Activated T-cell treated with anti-CD3 and anti-CD28 coated beads, Interleukin-2, amount 50 U/mL, for 1 hour (primary cell): ENCODE data around the gene TMEM138.
A peak's percentile ranks its signal among the peaks of the same experiment; 100 is the strongest.
"Not testable (repeated sequence)": the region's sequence is repeated elsewhere in the genome, so short reads cannot be mapped to it uniquely, and the experiment has no call there.

Source experiments
- DNase-seq: peaks from one replicate; pipeline ENCODE4 v3.0.0-alpha.2; 2020

Gene TMEM138

DNA sequence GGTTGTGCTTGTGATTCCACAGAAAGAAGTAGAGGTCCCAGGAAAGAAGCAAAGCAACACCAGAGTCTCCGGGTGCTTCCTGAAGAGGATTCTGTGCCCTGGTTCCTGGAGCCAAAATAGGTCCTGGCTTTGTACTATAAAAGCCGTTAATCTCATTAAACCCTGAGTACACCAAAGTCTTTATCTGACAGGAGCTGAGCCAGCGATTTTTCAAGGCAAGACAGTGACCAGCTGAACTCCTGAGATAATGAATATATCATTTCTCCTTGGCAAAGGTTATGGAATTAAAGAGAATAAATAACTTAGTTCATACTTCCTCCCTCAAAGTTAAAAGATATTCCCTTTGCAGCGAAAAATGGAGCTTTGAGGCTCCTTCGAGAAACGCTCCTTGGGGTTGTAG lies 5.2 kb downstream of the TMEM138 start:
- no peak for DNase-seq

DNA sequence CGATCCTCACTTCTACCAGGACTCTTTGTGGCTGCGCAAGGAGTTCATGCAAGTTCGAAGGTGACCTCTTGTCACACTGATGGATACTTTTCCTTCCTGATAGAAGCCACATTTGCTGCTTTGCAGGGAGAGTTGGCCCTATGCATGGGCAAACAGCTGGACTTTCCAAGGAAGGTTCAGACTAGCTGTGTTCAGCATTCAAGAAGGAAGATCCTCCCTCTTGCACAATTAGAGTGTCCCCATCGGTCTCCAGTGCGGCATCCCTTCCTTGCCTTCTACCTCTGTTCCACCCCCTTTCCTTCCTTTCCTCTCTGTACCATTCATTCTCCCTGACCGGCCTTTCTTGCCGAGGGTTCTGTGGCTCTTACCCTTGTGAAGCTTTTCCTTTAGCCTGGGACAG lies 6.5 kb downstream of the TMEM138 start:
- DNase-seq: no peak

DNA sequence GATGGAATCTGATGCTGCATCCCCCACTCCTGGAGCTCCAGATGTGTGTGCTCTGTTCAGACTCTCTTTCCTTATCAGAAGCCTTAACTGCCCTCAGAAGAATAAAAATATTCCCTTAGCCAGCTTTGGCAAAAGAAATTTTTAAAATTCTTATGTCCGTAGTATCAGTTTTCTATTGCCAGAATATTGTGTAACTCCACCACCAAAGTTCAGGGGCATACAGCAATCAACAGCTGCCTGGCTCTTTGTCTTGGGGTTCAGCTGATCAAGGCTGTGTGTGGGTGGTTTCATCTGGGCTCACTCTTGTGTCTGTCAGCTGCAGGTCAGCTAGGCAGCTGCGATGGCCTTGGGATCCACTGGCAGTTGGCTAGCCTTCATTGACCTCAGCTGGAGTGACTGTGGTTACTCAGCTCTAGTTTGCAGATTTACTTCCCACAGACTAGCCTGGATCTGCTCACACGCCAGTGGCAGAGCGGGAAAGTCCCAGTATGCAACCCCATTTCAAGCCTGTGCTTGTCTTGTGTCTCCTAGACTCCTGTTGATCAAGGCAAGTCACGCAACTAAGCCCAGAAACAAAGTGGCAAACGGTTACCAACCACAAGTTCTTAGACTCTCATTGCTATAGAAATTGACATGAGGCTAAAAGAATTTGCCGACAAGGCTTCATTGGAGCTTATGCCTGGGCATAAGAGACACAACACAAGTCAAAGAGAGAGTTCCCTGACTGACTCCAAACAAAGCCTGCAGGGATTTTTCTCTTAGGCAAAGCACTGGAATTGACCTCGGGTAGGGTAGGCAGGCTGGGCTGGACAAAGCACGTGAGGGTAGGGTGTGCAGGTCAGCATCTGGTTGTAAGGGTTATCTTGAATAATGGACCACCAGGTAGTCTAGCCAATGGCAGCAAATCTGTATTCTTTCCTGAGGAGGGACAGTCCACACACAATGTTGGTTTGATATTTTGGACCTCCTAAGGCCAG lies 7.5 kb downstream of the TMEM138 start:
- no peak for DNase-seq

DNA sequence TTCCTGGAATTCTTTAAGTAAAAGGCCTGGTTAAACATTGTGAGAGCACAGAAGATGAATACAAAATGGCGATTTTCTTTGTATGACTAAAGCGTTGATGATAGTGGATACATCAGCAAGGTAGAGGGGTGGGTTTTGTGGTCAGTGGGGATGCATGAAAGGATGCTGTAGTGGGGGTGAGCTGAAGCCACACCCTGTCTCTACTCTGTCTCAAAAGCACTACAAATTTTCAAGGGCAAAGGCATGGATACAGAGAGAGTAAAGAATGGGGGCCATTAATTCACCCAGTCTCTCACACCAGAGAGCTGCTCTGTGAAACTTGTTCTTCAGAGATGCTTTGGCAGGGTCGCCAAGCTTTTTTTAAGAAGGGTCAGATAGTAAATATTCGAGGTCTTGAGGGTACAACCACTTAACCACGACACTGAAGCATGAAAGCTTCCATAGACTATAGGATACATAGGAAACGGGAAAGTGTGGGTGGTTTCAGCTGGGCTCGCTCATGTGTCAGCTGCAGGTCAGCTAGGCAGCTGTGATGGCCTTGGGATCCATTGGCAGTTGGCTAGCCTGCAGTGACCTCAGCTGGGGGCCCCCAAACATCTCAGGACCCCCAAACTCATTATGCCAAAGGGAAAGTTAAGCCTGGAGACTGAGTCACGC lies 8.3 kb downstream of the TMEM138 start:
- DNase-seq: no peak

DNA sequence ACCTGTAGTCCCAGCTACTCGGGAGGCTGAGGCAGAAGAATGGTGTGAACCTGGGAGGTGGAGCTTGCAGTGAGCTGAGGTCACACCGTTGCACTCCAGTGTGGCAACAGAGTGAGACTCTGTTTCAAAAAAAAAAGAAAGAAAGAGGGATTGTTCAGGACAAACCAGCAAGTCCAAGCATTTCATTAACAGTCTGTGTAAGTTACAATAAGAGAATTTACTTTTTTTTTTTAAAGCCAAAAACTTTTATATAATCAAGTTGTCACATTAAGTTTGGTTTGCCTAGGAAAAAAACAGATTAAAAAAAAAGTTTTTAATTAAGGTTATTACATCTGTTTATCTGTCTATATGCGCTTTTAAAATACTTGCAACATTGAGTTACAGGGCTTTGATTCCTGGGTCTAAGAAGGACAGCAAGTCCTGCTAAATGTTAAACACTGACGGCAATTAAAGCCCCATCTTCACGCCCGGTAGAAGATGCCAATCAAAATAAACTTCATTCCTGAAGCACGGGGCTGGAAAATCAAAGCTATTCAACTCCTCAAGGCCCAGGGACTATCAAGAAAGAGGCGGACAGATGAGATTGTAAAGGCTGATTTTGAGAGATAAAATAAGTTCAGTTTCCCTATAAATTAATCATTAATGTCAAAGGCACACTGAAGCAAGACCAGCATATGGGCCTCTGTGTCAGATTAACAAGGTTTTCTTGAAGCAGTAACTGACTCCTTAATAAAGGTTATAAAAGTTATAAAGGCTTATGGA lies 10.7 kb downstream of the TMEM138 start:
- DNase-seq: no peak

DNA sequence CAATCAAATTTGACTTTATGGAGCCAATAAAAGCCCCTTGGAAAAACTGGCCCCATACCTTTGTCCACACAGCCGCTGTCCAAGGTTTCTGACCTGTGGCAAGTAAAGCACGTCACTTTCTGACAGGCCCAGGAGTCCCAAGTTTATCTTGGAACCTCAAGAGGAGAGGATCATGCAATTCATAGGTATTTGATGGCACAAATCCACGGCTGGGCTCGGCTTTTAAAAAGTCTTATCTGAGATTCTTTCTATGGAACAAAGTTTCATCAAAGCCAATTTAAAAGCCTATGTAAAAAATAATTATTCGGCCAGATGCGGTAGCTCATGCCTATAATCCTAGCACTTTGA lies 13.6 kb downstream of the TMEM138 start:
- no peak for DNase-seq

DNA sequence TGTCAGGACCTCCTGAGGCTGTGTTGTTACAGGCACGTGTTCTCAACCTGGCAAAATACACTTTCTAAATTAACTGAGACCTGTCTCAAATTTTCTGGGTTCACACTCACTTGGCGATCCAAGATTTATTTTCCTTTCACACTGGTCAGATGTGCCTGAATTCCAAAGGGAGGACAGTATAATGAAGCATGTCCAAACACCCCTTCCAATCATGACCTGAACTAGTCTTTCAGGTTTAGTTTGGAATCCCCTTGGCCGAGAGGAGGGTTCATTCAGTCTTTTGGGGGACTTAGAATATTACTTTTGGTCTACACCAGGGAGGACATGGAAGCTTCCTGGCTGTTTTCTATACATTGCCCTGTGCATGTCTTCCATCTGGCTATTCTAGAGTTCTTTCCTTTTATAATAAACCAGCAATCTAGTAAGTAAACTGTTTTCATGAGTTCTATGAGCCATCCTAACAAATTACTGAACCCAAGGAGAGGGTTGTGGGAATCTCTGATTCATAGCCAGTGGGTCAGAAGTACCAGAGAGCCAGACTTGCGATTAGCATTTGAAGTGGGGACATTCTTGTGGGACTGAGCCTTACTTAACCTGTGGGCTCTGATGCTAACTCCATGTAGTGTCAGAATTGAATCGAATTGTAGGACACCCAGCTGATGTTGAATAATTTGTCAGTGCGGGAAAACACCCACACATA lies 15.4 kb downstream of the TMEM138 start:
- no peak for DNase-seq

DNA sequence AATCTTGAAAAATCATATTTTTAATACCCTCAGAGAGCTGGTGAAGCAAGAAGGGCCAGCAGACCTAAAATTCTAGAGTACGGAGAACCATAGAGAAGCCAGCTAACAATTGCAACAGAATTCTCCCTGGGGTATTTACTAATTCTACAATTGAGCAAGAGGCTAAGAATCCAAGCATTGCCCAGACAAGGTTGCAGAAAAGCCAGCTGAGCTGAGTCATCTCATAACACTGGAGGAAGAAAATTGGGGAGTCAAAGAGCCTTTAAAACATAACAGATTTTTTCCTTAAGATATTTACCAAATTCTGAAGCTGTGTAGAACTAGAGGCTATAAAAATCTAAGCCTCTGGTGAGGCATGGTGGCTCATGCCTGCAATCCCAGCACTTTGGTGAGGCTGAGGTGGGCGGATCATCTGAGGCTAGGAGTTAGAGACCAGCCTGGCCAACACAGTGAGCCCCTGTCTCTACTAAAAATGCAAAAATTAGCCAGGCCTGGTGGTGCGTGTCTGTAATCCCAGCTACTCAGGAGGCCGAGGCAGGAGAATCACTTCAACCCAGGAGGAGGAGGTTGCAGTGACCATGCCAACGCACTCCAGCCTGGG lies 16.6 kb downstream of the TMEM138 start:
- DNase-seq: no peak

DNA sequence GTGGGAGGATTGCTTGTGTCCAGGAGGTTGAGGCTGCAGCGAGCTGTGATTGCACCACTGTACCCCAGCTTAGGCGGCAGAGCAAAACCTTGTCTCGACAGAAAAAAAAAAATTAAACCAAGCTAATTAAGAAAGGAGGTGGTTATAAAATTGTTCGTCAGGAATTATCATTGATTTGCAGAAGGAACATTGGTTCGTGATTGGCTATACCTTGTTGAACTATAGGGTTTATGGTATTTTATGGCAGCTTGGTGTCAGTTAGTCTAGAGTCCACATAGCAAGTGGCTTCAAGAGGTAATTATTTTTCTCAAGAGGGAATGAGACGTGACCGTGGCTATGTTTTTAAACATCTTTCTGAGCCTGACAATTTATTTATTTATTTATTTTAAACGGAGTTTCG lies 18.7 kb downstream of the TMEM138 start:
- DNase-seq: no peak

DNA sequence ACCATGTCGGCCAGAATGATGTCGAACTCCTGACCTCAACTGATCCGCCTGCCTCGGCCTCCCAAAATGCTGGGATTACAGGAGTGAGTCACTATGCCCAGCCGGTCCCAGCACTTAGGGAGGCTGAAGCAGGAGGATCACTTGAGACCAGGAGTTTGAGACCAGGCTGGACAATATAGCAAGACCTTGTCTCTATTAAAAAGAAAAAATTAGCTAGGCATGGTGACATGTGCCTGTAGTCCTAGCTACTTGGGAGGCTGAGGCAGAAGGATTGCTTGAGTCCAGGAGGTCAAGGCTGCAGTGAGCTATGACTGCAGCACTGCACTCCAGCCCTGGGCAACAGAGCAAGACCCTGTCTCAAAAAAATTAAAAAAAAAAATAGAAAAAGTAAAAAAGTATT lies 21.7 kb downstream of the TMEM138 start:
- DNase-seq: not testable (repeated sequence)

DNA sequence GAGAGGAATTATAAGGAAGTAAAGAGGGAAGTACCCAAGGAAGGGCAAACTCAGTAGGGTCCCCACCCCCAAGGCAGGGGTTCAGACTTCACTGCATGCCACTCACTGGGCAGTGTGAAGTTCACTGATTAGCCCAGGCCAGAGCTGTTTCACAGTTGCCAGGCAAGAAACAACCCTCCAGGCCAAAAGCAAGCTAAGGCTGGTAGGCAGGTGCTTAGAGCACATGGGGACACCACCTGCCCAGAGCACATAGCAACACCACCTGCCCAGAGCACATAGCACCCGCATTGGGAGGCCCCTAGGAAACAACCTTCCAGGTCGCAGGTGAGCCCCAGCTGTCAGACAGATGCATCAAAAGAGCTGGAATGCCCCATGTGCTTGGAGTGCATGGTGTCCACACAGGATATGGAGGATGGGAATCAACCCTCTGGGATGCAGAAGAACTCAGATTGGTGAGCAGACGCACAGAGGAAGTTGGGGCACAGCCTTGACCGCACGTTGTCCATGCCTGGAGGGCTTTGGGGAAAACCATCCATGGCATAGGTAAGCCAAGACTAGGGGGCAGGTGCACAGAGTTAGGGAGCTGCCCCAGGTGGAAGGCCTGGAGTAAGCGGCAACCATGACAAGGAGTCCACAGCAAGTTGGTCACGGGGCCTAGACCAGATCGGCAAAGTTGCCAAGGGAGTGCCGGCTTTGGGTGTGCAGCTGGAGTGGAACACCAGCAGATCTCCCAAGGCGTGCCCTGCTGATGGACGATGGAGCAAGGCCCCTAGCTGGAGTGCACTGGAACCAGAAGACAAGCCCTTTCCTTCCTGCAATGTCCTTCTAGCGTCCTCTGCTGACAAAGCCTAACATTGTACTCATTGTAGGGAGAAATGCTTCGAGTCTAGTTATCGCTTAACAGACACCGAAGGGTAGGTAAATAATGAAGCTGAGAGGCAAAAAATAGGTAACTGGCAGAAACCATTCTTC lies 22.4 kb downstream of the TMEM138 start:
- no peak for DNase-seq

DNA sequence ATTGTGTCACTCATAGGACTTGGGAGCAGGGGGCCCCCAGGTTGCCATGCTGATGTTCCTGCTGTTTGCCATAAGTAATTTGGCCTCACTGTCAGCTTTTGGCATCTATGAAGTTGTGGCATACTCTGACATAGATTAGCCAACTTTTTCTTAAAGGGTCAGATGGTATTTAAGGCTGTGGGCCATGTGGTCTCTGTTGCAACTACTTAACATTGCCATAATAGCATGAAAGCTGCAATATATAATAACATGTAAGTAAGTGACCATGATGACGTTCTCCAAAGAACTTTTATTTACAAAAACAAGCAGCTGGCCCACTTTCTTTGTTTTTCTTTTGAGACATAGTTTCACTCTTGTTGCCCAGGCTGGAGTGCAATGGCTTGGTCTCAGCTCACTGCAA lies 28.0 kb downstream of the TMEM138 start:
- DNase-seq: no peak

DNA sequence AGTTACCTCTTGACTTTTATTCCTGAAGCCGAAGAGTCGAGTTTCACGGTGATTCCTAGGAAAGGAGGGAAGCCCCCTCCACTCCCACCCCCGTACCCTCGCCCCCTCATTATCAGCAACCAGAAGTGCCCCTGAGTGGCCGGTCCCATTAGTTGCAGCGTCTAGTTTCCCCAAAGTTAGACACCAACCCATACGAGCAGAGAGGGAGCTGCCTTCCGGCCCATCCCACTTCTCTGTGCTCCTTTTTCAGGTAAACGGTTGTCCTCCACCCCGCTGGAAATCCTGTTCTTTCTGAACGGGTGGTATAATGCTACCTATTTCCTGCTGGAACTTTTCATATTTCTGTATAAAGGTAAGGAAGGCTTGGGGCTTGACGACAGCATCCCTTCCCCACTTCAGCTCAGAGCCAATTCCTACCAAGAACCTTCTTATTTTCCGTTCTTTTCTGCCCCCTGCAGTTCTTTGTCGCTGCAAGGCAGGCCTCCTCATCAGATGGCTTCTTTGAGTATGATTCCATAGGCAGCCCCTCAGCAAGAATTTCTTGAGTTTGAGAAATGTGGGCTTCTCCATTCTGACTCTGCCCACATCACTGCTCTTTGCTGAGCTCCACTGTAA lies 30.9 kb downstream of the TMEM138 start:
- peak; percentile 34 for DNase-seq

DNA sequence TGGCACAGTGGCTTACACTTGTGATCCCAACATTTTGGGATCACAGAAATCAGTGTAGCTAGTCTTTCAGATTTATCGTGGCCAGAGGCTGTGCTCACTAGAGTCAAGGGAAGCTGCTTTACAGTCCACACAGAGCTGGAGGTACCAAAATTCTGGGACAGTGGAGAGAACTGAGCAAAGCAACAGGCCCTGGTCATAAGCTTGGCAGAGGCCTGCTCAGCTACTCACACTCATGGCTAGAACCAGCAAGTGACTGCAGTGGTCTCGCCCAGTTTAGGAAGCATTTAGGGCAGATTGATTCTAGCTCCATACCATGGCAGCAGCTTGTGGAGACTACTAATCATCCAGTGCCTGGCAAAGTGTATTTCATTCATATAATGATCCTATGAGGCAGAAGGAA lies 39.0 kb downstream of the TMEM138 start:
- DNase-seq: no peak

DNA sequence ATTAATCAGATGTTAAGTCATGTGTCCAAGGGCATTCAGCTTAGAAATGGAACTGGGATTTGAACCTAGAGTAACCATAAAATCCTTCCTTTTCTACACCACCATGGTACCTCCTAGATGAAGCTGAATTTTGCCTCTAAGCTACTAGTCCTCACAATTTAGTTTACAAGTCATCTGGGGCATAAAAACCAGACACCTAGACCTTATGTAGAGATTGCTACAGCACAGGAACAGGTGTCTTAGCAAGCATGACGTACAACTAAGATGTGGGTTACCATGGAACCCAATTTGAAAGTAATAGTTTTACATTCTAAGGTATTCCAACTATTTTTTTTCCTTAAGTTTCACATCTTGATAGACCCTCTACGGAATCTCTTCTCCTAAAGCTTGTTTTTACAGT lies 39.4 kb downstream of the TMEM138 start:
- DNase-seq: no peak

DNA sequence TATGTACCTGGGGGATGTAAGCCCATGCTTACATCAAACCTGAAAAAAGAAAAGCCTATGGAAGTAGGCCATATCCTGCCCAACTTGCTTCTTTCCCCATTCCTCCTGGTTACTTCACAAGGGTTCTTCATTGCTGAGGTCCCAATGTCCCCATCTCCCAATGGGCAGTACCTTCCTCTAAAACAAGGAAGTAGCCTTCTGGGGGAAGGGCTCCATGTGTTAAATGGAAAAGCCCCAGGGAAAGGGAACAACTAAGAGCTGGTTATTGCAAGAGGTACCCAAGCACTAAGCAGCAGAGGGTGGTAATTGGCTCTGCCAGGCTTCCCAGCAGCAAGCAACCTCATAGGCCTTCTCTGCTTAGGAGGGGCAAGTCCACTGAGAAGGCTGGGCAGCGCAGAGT lies 41.5 kb downstream of the TMEM138 start:
- DNase-seq: no peak

DNA sequence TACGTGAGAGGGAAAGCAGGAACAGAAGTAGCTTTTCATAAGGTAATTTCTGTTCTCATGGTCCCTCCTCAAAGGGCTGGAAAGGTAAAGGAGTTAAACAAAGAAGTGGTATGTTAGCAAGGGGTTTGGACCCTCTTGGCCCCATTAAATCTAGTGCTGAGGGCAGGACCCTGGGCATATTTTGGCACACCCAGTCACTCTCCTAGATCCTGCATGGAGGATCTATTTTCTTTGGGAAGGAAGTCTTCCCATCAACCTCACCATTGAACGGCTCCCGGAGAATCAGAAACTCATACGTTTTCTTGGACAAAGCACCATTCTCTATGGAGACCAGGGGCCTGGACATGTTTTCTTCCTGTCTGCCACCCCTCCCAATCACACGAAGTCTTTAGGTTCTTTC lies 41.9 kb downstream of the TMEM138 start:
- DNase-seq: no peak

DNA sequence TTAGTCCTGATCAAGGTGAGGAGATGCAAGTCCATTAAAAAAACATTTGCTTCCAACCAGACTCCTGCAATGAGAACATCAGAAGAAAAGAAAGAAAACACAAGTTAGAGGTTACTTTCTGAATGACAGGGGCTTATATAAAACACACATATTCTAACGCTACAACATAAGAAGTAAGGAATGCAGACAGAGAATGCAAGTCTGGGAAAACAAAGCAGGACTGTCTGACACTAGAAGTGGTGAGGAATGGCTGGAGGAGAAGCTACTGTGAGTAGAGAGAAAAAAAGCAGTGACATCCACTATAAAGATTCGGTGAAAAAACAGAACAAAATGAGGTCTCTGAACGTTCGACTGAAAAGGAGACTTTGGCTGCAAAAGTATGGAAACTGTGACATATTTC lies 42.5 kb downstream of the TMEM138 start:
- DNase-seq: no peak

DNA sequence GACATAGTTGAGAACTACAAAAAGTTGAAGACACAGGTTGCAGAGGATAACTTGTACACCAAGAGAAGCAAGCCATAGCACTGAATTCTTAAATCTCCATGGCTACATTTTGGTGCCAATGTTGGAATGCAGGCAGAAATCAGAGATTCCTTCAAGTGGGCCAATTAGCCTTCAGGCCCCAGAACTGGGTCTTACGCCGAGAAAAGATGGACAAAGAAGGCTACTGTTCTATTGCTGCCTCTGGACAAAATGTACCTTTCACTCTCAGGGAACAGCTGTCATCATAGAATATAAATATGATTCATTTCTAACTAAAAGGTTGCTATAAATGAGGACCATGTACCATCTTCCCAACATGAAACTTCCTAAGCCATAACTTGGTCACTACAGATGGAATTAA lies 43.9 kb downstream of the TMEM138 start:
- DNase-seq: no peak

DNA sequence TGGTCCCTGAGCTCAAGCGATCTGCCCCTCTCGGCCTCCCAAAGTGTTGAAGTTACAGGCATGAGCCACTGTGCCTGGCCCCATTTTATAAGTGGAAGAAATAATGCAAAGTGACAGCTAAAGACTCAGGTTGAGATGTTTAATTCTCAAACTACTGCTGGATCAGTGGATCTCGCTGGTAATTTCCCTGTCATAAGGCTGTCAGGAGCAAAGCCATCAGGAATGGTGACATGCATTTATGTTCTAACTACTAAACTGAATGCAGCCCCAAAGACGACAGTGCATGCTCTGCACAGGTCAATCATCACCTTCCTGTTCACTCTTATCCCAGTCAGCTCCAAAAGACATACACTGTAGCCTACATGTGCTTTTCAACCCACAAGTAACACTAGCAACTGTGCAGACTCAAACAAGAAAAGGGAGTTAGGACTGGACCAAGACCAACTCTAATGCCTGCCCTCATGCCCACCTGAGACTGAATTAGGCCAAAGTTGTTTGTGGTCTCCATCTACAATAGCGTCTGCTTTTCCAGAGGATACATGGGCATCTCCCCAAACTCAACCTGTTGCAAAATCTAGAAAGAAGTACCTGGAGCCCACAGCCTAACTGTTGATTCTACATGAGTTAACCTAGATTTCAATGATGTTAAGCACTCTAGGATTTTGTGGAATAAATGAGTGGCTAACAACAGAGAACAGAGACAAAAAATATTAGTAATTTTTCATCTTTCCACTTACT lies 45.0 kb downstream of the TMEM138 start:
- DNase-seq: no peak
